Measurements from ENCODE around the gene COL4A2.

GRCh38 chr13:110529522-110530311, 222.6 kb downstream of the COL4A2 start:
- TF ChIP-seq CTCF (IDR thresholded peaks at IDR 0.05): no peak
- no peak for TF ChIP-seq POLR2A (IDR thresholded peaks at IDR 0.05)
- no peak for TF ChIP-seq POLR2AphosphoS5 (IDR thresholded peaks at IDR 0.05)

All from transverse colon (tissue), 4 donors.